Adrenal gland (tissue), 12 donors: Measurements from ENCODE around the gene CBFA2T3. TPM values are rescaled to one million over a fixed set of nuclear protein-coding genes. Genes with fewer than 3 reads are reported as not detected.

ENCODE experiments used
- DNase-seq, 7 donors: peaks; one replicate each; pipeline ENCODE4 v3.0.0-alpha.2; 2019 to 2020
- H3K27ac ChIP-seq, 5 donors: fragments of 200-600 bp; sonication (generic) in 4 of 5; 1 replicate in 3 of 5; 2 replicates in 2 of 5; pipeline versions ENCODE4 v1.5.1 to v1.8.0; 2016 to 2020; ENCODE audit warnings: mild to moderate bottlenecking in 1 of 5
- H3K27me3 ChIP-seq: fragments of 200-600 bp; 2 replicates; pipeline ENCODE4 v1.8.0; 2021
- H3K36me3 ChIP-seq, 2 donors: fragments of 200-600 bp; replicated peaks in 1 of 2; 1 replicate in 1 of 2; 2 replicates in 1 of 2; pipeline versions ENCODE4 v1.5.1 to v1.8.0; 2018 to 2022
- H3K4me1 ChIP-seq, 2 donors: fragments of 200-600 bp; replicated peaks in 1 of 2; 1 replicate in 1 of 2; 2 replicates in 1 of 2; pipeline versions ENCODE4 v1.5.1 to v1.8.0; 2018 to 2021
- H3K4me3 ChIP-seq, 4 donors: fragments of 200-600 bp; sonication (generic) in 3 of 4; one replicate each; pipeline ENCODE4 v1.5.1; 2016 to 2018
- H3K9me3 ChIP-seq, 3 donors: fragments of 200-600 bp; sonication (generic) in 1 of 3; replicated peaks in 1 of 3; 1 replicate in 2 of 3; 2 replicates in 1 of 3; pipeline versions ENCODE4 v1.5.1 to v1.8.0; 2016 to 2021
- POLR2A ChIP-seq, 2 donors: fragments of 450-650 bp; IDR thresholded peaks; one replicate each; pipeline ENCODE4 v1.6.1; 2017; ENCODE audit warnings: antibody characterized with exemption in 2 of 2, mild to moderate bottlenecking in 2 of 2, moderate library complexity in 1 of 2
- WGBS, 4 donors: extraction: QIAGEN DNeasy Blood & Tissue Kit in 2 of 4; methylation state at CpG; one replicate each; pipeline versions ENCODE4 v1.1.5 to v1.1.7; 2013 to 2017; 5-methylcytosine and 5-hydroxymethylcytosine counted together
- intact Hi-C, 2 donors: fragments of 100-400 bp; cut with DNase I; formaldehyde crosslinking; loops; one replicate each; pipeline versions ENCODE4 v1.14.1 to v1.15.0; 2022 to 2023
- polyA plus RNA-seq, 3 donors: library from polyadenylated mRNA; stranded (reverse); fragments of 200-250 nt in 2 of 3; fragments of 350-450 nt in 1 of 3; fragmentation: Illumina TruSeq in 1 of 3; extraction: RNeasy Lipid Tissue Mini Kit (QIAGEN cat#74804) in 1 of 3; gene quantifications; one replicate each; pipeline ENCODE4 v1.2.3, GENCODE V29; 2013 to 2014
- total RNA-seq, 9 donors: library from RNA; depleted of rRNA in 4 of 9; stranded (reverse); fragments of >200 nt in 4 of 9; fragments of 120-200 nt in 1 of 9; fragmentation: NEBNext Ultra II Directional in 1 of 9; extraction: Animal tissue kit (Norgen Biotek cat#: 25700) in 1 of 9; gene quantifications; one replicate each; pipeline versions ENCODE4 v1.1.0 to v1.2.4, GENCODE V29; 2013 to 2023
- TF ChIP-seq, protein P1 (sequence below), 6 experiments: fragments of 450-650 bp in 4 of 6; fragments of 200-600 bp in 2 of 6; sonication (generic) in 1 of 6; IDR thresholded peaks; 1 replicate in 5 of 6; 2 replicates in 1 of 6; pipeline versions ENCODE4 v1.5.1 to v1.8.0; 2016 to 2021; ENCODE audit warnings: antibody characterized with exemption in 6 of 6, mild to moderate bottlenecking in 2 of 6, moderate library complexity in 1 of 6
- donor health status: healthy with polysubstance abuse.
- donor health status: Bipolar disorder and iron deficiency.
- donor health status: DM: yes; HTN: yes; CAD: no.
- donor health status: DM: no; HTN: no; CAD: no.
- donor health status: DM: no; HTN: no; CAD: no.
- donor health status: DM: yes; HTN: yes; CAD: no.

Gene CBFA2T3
- total and polyA plus RNA-seq, 12 donors, result 0.30 to 16.9 (median 2.2) TPM

DNA sequence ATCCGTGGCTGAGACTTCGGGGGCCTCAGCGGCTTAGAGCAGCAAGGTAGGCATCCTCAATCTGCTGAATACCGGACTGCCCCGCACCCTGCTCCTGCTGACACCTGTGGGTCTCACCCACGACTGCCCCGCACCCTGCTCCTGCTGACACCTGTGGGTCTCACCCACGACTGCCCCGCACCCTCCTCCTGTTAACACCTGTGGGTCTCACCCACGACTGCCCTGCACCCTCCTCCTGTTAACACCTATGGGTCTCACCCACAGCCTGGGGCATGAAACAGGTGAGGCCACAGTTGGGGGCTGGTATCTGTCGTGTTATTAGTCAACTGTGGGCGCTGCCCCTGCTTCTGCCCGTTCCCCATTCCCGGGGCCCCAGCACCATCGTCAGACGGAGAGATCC is 74.3 kb downstream of the CBFA2T3 start:
- no peaks in the 10 kb centered on the region for H3K36me3 ChIP-seq
- H3K9me3 ChIP-seq, result no peaks in the 10 kb centered on the region
- H3K27me3 ChIP-seq, result no peaks in the 10 kb centered on the region
- no peak overlapping the region for H3K27ac ChIP-seq
- WGBS, 4 donors, result 85 to 92% (median 89%) methylated on average over 8 to 16 of the region's 16 CpGs
- no peak for DNase-seq
- peaks cover 0 to 11% of the 10 kb centered on the region in 2 donors for H3K4me1 ChIP-seq
- intact Hi-C loops, result no loop called here
- no peak overlapping the region for H3K4me3 ChIP-seq
- TF ChIP-seq, protein P1, sequence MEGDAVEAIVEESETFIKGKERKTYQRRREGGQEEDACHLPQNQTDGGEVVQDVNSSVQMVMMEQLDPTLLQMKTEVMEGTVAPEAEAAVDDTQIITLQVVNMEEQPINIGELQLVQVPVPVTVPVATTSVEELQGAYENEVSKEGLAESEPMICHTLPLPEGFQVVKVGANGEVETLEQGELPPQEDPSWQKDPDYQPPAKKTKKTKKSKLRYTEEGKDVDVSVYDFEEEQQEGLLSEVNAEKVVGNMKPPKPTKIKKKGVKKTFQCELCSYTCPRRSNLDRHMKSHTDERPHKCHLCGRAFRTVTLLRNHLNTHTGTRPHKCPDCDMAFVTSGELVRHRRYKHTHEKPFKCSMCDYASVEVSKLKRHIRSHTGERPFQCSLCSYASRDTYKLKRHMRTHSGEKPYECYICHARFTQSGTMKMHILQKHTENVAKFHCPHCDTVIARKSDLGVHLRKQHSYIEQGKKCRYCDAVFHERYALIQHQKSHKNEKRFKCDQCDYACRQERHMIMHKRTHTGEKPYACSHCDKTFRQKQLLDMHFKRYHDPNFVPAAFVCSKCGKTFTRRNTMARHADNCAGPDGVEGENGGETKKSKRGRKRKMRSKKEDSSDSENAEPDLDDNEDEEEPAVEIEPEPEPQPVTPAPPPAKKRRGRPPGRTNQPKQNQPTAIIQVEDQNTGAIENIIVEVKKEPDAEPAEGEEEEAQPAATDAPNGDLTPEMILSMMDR (IDR thresholded peaks at IDR 0.05), result no peak
- no peak for TF ChIP-seq POLR2A (IDR thresholded peaks at IDR 0.05)

DNA sequence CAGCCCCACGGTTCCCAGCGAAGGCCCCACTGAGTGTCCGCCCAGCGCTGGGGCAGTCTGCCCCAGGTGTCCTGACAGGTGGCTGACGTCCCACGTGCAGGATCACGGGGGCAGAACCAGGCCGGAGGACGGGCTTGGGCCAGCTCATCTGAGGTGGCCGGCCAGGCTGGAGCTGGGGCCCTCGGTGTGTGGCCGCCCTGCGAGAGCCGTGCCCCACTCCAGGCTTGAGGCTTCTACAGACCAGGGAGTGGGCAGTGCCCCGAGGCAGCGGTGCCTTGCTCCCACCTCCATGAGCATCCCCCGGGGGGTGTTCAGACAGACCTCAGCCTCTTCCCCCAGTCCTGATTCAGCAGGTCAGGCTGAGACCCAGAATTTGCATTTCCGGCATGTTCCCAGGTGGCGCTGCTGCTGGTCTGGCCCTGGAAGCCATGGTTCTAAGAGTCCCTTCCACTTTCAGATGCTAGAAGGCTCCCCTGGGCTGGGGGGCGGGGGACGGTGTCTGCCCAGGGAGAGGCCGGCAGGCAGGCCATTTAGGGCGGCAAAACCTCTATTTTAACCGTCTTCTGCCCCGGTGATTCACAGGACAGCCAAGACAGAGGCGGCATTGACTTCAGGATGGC is 75.2 kb downstream of the CBFA2T3 start:
- Histone ChIP-seq H3K27me3 (no peaks in the 10 kb centered on the region), H3K9me3 (no peaks in the 10 kb centered on the region), H3K36me3 (no peaks in the 10 kb centered on the region), H3K4me1 (peaks cover 0 to 11% of the 10 kb centered on the region in 2 donors), H3K27ac (no peak overlapping the region), H3K4me3 (no peak overlapping the region)
- no peak for DNase-seq
- WGBS, 4 donors, result 80 to 94% (median 90%) methylated on average over 2 to 26 of the region's 26 CpGs
- intact Hi-C loops, result no loop called here
- no peak for TF ChIP-seq POLR2A (IDR thresholded peaks at IDR 0.05)
- TF ChIP-seq, protein P1 (IDR thresholded peaks at IDR 0.05), result no peak

DNA sequence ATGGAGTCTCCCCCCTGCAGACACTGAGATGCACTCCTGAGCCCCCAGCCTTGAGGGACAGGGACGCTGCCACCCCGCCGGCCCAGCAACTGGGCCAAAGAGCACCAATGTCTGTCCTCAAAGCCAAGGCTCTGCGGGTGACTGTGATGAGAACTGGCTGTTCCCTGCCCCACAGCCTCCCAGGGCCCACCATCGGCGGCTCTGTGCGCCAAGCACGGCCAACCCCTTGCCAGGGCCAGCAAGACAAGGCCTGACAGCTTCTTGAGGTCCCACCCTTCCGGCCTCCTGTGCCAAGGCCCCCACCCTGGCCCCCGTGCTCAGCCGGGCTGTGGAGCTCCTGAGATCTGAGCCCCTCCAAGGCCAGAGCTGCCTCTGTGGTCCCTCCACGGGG is 76.3 kb downstream of the CBFA2T3 start:
- no peak overlapping the region for H3K4me3 ChIP-seq
- H3K27me3 ChIP-seq, result no peaks in the 10 kb centered on the region
- H3K36me3 ChIP-seq, result no peaks in the 10 kb centered on the region
- DNase-seq, result no peak
- H3K4me1 ChIP-seq, result peaks cover 0 to 11% of the 10 kb centered on the region in 2 donors
- 80 to 93% (median 91%) methylated on average over 1 to 12 of the region's 12 CpGs; no CpG with 5 or more reads in 1 of the 4 donors for WGBS, 4 donors
- TF ChIP-seq, protein P1 (IDR thresholded peaks at IDR 0.05), result no peak
- TF ChIP-seq POLR2A (IDR thresholded peaks at IDR 0.05), result no peak
- H3K9me3 ChIP-seq, result no peaks in the 10 kb centered on the region
- intact Hi-C loops, result no loop called here
- no peak overlapping the region for H3K27ac ChIP-seq

DNA sequence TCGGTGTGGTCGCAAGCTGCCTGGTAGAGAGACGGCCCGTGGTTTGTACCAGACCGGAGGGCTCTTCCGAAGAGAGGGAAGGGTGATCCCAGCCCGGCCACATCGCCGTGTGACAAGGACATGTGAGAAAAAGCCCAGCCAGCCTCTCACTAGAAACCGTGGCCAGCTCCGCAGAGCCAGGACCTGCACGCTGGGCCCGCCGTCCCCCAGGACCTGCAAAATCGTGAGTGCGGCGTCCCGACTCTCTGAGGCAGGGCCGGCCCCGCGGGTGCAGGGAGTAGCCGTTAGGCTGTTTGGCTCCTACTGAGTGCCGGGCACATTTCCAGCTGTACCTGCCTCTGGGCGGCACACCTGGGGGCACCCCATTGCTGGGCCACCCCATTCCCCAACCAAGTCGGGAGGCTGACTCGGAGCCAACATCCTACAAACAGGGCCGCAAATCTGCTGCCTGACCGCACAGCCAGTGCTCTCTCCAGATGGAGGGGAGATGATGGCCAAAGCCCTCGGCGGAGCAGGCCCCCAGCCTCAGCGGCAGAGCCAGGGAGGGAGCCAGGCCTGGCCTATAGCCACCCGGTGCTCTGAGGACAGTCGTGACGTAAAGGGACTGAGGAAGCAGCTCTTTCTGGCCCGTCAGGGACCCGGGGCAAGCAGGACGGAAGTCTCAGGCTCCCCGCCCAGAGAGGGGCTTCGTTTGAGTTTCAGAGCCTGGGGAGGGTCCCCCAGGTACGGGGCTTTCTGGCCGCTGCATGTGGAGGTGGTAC is 76.9 kb downstream of the CBFA2T3 start:
- H3K4me1 ChIP-seq, result peaks cover 0 to 9% of the 10 kb centered on the region in 2 donors
- H3K36me3 ChIP-seq, result no peaks in the 10 kb centered on the region
- intact Hi-C loops, result no loop called here
- no peak overlapping the region for H3K27ac ChIP-seq
- no peaks in the 10 kb centered on the region for H3K27me3 ChIP-seq
- no peak for DNase-seq
- H3K4me3 ChIP-seq, result no peak overlapping the region
- no peaks in the 10 kb centered on the region for H3K9me3 ChIP-seq
- TF ChIP-seq, protein P1 (IDR thresholded peaks at IDR 0.05), result no peak
- TF ChIP-seq POLR2A (IDR thresholded peaks at IDR 0.05), result no peak
- WGBS, 4 donors, result 86 to 91% (median 88%) methylated on average over 19 to 41 of the region's 41 CpGs; no CpG with 5 or more reads in 1 of the 4 donors
